TTC549 (cell line): ENCODE results near the gene TMOD2.

ENCODE experiments used
- FAIRE-seq: peaks from 2 replicates; lab custom pipeline; 2012; peaks lifted over from hg19 to GRCh38; lab: Jason Lieb, UNC

Gene TMOD2

DNA sequence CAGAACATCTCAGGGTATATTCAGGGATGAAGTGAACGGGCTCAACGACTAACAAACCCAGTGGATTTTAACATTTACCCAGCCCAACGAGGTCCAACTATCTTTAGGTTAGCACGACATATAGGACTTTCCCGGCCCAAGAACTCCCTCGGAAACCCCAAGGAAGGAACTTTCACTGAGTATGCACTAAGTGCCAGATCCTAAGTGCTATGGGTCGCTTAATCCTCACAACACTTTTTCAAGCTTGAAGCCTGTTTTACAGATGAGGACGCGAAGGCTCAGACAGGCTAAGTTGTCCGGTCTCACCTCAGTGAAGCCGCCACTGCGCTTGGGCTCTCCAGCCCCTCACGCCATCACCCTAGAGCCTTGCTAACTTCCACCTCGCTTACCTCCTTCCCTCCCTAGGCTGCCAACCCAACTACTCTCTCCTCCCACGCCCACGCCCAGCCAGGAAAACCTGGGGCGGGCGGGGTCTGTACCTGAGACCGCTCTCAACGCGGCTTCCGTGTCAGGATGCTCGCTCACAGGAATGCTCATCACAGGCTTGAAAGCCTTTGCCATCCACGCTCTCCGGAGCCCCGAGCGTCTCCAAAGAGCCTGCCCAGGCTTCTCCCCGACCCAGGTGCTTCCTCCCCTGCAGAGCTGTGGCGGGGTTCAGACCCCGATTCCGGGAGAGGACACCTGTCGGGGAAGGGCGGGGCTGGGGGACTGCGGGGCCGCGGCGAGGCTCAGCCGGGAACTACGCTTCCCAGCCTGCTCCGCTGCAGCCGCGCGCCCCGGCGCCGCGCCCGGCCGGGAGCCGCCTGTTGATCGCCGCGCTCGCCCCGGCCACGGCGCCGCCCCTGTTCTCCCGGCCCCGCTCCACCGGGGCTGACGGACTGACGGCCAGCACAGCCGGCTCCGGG is at the start of gene TMOD2:
TMOD2 (plus strand) TSS at position 806 of the 905 bp plus-strand sequence. CDS start 14,845 bp downstream, outside the sequence.
- no peak for FAIRE-seq

GRCh38 chr15:51702710-51703109 is 48.7 kb upstream of the TMOD2 start:
- FAIRE-seq: no peak

DNA sequence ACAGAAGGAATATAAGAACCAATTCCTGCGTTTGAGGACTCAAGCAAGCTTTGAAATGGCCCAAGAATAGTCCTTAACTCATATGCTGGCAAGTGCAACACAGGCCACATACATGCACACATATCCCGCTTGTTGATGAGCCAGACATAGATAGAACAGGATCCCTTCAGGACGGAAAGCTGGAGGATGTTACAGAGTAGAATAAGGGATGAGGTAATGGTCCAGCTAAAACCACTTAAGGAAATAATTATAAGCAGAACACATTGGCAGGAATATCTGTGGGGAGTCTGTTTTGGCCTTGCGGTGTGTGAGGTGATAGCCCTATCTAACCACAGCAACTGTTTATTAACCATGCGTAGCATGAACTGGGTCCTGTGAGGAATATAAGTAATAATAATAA is 45.1 kb upstream of the TMOD2 start:
- FAIRE-seq: no peak

DNA sequence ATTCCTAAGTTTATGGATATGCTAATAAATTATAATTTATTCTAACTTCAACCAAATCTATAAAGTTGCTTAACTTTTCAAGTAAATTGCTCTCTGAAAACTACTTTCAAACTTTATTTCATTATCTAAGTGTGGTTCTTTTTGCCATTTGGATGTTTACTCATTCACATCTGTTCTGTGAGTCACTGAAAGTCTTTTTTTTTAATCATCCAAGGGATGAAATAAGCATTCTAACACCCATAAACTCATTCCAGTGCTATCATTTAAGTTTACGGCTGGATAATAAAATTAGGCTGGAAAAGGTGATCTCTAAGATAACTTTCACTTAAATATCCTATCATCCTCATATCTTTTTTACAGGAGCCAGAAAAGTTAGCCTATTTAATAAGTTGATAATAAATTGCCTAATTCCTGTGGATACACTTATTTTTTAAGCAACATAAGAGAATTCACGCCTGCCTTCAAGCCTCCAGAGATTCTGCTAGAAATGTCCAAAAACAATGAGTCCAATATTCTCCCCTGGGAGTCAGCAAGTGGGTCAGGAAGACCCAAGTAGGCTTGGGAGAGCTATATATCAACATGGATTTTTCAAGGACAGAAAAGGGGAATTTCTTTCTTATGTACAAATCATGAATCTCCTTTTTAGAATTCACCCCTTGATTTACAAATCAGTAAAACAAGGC is 44.3 kb upstream of the TMOD2 start:
- FAIRE-seq: no peak

- no peak for FAIRE-seq
Measured at GRCh38 chr15:51708013-51708412, 43.4 kb upstream of the TMOD2 start.

- FAIRE-seq: no peak
Measured at GRCh38 chr15:51709031-51709430, 42.4 kb upstream of the TMOD2 start.

DNA sequence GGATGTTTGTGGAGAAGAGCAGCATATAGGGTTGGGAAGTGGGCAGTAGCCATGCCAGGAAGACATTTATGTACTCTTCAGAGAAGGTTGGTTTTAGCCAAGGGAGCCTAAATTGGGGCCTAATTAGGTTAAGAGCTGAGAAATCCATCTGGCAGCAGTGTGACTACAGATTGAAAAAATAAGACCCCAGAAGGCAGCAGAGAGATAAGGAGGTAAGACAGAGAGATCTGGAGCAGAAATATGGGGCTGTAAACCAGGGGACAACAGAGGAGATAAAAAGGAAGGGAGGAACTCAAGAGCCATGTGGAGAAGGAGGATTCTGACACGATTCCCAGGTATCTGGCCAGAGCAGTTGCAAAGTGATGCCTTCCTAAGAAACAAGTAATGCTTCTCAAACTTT is 37.2 kb upstream of the TMOD2 start:
- FAIRE-seq: no peak

- no peak for FAIRE-seq
Measured at GRCh38 chr15:51714911-51715310, 36.5 kb upstream of the TMOD2 start.

GRCh38 chr15:51718219-51718618 is 33.2 kb upstream of the TMOD2 start:
- FAIRE-seq: no peak

GRCh38 chr15:51718746-51719145 is 32.7 kb upstream of the TMOD2 start:
- no peak for FAIRE-seq

DNA sequence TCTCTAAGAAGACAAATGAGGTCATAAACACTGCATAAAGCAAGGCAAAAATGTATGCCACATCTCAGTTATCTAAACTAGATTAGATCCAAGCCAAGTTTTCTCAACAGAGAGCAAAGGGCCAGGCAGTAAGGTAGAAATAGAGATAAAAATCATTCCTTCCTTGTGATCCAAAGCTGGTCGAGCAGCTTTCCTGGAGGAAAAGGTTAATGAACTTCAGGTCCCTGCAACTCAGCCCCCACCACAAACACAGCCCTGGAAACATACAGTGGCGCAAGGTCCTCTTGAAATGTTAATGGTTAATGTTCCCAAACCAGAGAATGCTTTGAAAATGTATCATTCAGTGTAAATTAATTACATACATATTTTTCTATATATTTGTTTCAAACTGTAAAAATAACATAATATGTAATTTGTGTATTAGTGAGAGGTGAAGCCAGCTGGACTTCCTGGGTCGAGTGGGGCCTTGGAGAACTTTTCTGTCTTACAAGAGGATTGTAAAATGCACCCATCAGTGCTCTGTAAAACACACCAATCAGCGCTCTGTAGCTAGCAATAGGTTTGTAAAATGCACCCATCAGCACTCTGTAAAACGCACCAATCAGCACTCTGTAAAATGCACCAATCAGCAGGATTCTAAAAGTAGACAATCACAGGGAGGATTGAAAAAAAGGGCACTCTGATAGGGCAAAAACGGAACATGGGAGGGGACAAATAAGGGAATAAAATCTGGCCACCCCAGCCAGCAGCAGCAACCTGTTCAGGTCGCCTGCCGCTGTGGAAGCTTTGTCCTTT is 31.0 kb upstream of the TMOD2 start:
- no peak for FAIRE-seq

DNA sequence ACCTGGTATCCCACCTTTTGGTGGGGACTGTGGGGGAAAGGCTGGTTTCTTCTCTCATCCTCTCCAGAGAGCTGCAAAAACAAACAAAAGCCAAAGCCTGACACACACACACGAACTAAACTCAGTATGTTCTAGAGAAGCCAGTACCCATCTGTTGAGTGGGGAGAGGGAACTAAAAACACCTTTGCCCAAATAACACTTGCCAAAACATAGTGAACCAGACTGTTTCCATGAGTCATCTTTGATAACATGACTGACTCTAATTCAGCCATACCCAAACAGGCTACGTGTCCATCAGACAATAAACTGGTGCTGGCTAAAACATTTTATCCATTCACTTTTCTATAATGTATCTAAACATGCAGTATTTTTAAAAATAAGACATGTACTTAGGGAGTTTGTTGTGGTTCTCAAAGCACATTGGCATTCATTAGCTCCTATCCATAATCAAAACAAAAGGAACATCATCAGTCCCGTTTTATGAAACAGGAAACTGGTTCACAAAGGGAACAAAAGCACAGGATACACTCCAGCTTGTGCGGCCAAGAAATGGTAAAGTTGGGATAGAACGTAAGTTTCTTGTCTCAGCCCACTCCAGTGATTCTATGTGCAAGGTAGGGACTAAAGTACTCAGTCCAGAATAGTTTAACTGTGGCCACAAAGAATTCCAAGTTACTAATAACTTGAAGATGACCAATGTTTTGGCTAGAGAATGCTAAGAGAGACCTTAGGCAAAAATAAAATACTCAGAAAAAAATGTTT is 30.0 kb upstream of the TMOD2 start:
- FAIRE-seq: no peak

GRCh38 chr15:51724199-51724598 is 27.2 kb upstream of the TMOD2 start:
- FAIRE-seq: no peak

DNA sequence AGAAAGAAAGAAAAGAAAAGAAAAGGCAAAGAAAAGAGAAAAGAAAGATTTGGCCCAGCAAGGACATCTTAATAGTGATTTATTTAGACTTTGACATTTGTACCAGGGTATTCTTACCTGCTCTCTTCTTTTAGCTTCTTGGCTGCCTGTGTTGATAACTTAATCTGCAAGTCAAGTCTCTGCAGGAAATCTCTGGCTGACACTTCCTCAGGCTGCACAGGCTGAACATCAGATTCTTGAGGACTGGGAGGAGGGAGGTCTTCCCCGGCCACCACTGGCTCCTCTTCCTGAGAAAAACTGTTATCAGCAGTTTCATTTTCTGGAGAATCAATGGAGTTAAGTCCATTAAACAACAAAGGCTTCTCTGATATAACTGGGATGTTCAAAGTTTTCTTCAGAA is 26.7 kb upstream of the TMOD2 start:
- FAIRE-seq: no peak

GRCh38 chr15:51726302-51727073 is 24.9 kb upstream of the TMOD2 start:
- no peak for FAIRE-seq

DNA sequence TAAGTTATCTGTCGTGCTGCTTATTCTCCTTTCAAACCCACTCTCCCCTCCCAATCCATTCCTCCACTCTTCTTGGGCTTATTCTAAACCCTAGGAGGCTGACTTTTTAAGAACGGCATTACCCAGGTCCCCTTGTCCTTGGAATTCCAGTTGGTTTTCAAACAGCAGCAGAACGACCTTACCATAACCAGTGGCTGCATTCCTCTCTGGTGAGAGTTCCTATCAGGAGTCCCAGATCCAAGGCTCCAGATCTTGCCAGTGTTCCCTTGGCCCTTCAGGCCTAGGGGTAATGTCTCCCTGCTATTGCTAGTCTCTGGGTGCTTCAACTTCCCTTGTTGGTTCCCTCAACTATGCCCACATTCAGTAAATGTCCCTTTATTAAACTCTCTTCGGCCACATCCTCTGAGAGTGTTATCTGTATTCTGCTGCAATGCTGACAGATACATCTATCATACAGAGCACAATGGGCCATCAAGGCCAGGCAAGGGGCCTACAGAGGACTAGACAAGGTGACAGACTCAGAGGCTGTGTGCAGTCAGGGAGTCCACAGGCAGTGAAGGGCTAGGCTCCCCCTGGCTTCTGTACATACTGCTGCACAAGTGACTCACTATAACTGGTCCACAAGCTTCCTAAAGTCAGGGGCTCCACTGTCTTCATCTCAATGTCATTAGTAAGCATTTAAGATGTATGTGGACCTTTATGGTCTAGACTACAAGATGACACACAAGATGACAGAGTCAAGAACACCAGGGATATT is 24.1 kb upstream of the TMOD2 start:
- FAIRE-seq: no peak

- no peak for FAIRE-seq
Measured at GRCh38 chr15:51731549-51732267, 19.7 kb upstream of the TMOD2 start.

DNA sequence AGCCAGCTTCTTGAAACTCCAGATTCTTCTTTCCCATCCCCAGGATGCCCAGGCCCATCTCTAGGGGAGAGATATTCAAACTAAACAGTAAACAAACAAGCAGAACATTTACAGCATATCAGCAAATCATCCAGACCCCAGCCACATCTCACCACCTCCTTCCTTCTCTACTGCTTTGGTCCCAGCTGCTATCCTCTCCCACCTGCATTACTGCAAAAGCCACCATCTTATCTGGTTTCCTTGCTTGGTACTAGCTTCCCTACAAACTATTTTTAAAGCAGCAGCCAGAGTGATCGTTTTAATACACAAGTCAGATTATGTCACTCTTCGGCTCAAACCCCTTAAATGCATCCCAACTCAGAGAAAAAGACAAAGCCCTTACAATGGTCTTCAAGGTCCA is 18.8 kb upstream of the TMOD2 start:
- FAIRE-seq: no peak

GRCh38 chr15:51735228-51736010 is 16.0 kb upstream of the TMOD2 start:
- FAIRE-seq: no peak
